ENCODE results near the gene DLG5. TPM values are rescaled to one million over a fixed set of nuclear protein-coding genes. Genes with fewer than 3 reads are reported as not detected.

Gene DLG5
- total and polyA plus RNA-seq, 9 of the 15 experiments (the other 6 are each of a cell fraction or from before 2014, with no cell fraction given) = 1.4 to 26.8 (median 11.2) TPM

DNA sequence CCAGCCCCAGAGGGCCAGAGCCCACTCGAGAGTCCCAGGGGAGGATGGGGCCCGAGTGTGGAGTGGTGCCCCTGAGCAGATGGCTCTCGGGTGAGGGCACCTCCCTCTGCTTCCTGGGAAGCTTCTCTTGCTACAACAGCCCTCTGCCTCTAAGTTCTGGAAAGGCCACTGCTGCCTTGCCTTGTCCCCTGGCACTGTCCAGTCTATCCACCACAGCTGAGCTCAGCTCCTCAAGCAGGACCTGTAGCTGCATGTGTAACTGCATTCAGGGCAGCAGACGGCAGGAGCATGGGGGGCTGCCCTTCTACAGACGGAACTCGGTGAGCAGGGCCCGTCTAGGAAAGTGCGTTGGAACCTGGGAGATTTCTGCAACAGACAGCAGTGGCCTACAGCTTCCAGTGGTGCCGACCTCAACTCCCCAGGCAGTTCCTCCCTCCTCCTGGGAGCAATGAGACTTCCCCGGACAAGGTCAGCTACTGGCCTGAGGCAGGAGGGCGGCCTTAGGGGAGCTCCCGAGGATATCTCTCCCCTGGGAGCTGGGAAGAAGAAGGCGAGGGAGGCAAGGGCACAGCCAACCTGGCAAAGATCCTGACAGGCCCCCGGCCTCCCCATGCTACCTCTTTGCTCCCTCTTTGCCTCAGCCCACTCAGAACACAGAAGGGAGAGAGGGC lies 88.5 kb downstream of the DLG5 start:
- no peaks in the 10 kb centered on the region for H3K9me3 ChIP-seq (replicated peaks; ENCODE audit: control insufficient read depth, insufficient read depth, low read depth, low read length)
- H3K4me2 ChIP-seq (ENCODE audit: insufficient read depth, low read length) = no peak overlapping the region
- CTCF ChIA-PET (ENCODE audit: low intra/inter-chr PET ratio) = interaction anchor here (0.6 kb wide), 1 partner anchor 20 kb away, joined by 3 read pairs; no protein-coding TSS in a partner anchor
- FAIRE-seq = no peak
- TF ChIP-seq MYBL2 (IDR thresholded peaks at IDR 0.05; ENCODE audit: low read depth) (no peak), MYBL2 (CRISPR knock-in tag; IDR thresholded peaks at IDR 0.05; ENCODE audit: borderline replicate concordance) (no peak)
- TF ChIP-seq, protein P1, sequence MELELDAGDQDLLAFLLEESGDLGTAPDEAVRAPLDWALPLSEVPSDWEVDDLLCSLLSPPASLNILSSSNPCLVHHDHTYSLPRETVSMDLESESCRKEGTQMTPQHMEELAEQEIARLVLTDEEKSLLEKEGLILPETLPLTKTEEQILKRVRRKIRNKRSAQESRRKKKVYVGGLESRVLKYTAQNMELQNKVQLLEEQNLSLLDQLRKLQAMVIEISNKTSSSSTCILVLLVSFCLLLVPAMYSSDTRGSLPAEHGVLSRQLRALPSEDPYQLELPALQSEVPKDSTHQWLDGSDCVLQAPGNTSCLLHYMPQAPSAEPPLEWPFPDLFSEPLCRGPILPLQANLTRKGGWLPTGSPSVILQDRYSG (tag; conservative IDR thresholded peaks at IDR 0.05; ENCODE audit: low read depth) = no peak
- H2AFZ ChIP-seq (ENCODE audit: low read depth, low read length) = no peak overlapping the region
- POLR2A ChIA-PET = interaction anchor here (0.6 to 1.2 kb wide), 5 partner anchors 20 to 179 kb away, joined by 3 to 5 read pairs (median 3); no protein-coding TSS in a partner anchor
- no peaks in the 10 kb centered on the region for H4K20me1 ChIP-seq (replicated peaks; ENCODE audit: control insufficient read depth, insufficient read depth, low read length)
- in situ Hi-C loops (cut with MboI) (no loop called here), intact Hi-C loops (cut with micrococcal nuclease) (loop anchor here (1.0 to 5.0 kb wide), 3 partner anchors 73 to 666 kb away; no protein-coding TSS in a partner anchor)
- H3K36me3 ChIP-seq (ENCODE audit: control insufficient read depth, insufficient read depth, low read length) = peaks cover 57% of the 10 kb centered on the region
- DNase-seq (ENCODE audit: extremely low read depth in 1 of 4, low spot score in 3 of 4) = no peak
- ATAC-seq = peak; percentile 1; the same call in 1 of the 3 replicates
- no peak overlapping the region for H3K27ac ChIP-seq (ENCODE audit: extremely low read depth, low read depth, low read length)
- no TSS peak for BruUV-seq (replicated peaks)
- no peaks in the 10 kb centered on the region for H3K9me1 ChIP-seq (ENCODE audit: control insufficient read depth, insufficient read depth, low read length)
- H3K79me2 ChIP-seq (ENCODE audit: control insufficient read depth, insufficient read depth, low read length) = no peaks in the 10 kb centered on the region; the same call in 2 of the 3 replicates
- no peaks in the 10 kb centered on the region for H3K27me3 ChIP-seq (ENCODE audit: control insufficient read depth in 2 of 2, insufficient read depth in 2 of 2, low read length in 2 of 2)
- WGBS (ENCODE audit: insufficient coverage, low coverage, missing lambda C conversion rate) = 67% methylated on average over 10 of the region's 14 CpGs
- H3K4me1 ChIP-seq (replicated peaks in 1 of 2; ENCODE audit: control insufficient read depth in 2 of 2, insufficient read depth in 2 of 2, low read length in 2 of 2) = peaks cover 21 to 31% of the 10 kb centered on the region in 2 experiments
- H3K9ac ChIP-seq (ENCODE audit: insufficient read depth in 1 of 2, low read depth in 2 of 2, low read length in 2 of 2) = peak overlapping the region in 1 of 2 experiments; percentile 83; a peak in 2 of 4 replicates
- H3K4me3 ChIP-seq = no peak overlapping the region
